Spleen (tissue), 13 donors: ENCODE results near the gene ARL13B. TPM values are rescaled to one million over a fixed set of nuclear protein-coding genes. Genes with fewer than 3 reads are reported as not detected.
A peak's percentile ranks its signal among the peaks of the same experiment; 100 is the strongest.

Experiments
- DNase-seq: peaks from one replicate; pipeline ENCODE4 v3.0.0-alpha.2; 2020
- H3K27ac ChIP-seq, 8 donors: fragments of 200-600 bp; sonication (generic) in 7 of 8; 1 replicate in 4 of 8; 2 replicates in 4 of 8; pipeline versions ENCODE4 v1.5.0 to v1.8.0; 2016 to 2021; ENCODE audit warnings: inconsistent platforms in 4 of 8, mild to moderate bottlenecking in 4 of 8, moderate library complexity in 1 of 8
- H3K27me3 ChIP-seq, 7 donors: fragments of 200-600 bp; sonication (generic) in 6 of 7; replicated peaks in 1 of 7; 1 replicate in 4 of 7; 2 replicates in 3 of 7; pipeline versions ENCODE4 v1.5.0 to v1.8.0; 2016 to 2021; ENCODE audit warnings: inconsistent platforms in 3 of 7, mild to moderate bottlenecking in 1 of 7
- H3K36me3 ChIP-seq, 6 donors: fragments of 200-600 bp; sonication (generic) in 5 of 6; 1 replicate in 4 of 6; 2 replicates in 2 of 6; pipeline versions ENCODE4 v1.5.0 to v1.8.0; 2016 to 2021; ENCODE audit warnings: inconsistent platforms in 2 of 6
- H3K4me1 ChIP-seq, 6 donors: fragments of 200-600 bp; sonication (generic) in 5 of 6; 1 replicate in 3 of 6; 2 replicates in 3 of 6; pipeline versions ENCODE4 v1.5.0 to v1.8.0; 2016 to 2021; ENCODE audit warnings: inconsistent platforms in 3 of 6
- H3K4me3 ChIP-seq, 8 donors: fragments of 200-600 bp; sonication (generic) in 7 of 8; 1 replicate in 4 of 8; 2 replicates in 4 of 8; pipeline versions ENCODE4 v1.5.0 to v1.8.0; 2016 to 2021; ENCODE audit warnings: inconsistent platforms in 4 of 8, mild to moderate bottlenecking in 4 of 8, moderate library complexity in 2 of 8
- H3K9me3 ChIP-seq, 8 donors: fragments of 200-600 bp; sonication (generic) in 7 of 8; 1 replicate in 4 of 8; 2 replicates in 4 of 8; pipeline versions ENCODE4 v1.5.0 to v1.8.0; 2016 to 2021; ENCODE audit warnings: inconsistent platforms in 4 of 8
- CTCF ChIP-seq, 11 experiments: fragments of 200-600 bp in 7 of 11; fragments of 450-650 bp in 4 of 11; sonication (generic) in 4 of 11; IDR thresholded peaks in 8 of 11; conservative IDR thresholded peaks in 3 of 11; 1 replicate in 7 of 11; 2 replicates in 4 of 11; pipeline versions ENCODE4 v1.4.0 to v1.8.0; 2016 to 2021; ENCODE audit warnings: antibody characterized with exemption in 11 of 11, inconsistent platforms in 4 of 11, mild to moderate bottlenecking in 1 of 11
- POLR2A ChIP-seq, 3 donors: fragments of 450-650 bp; IDR thresholded peaks; one replicate each; pipeline ENCODE4 v1.5.1; 2017; ENCODE audit warnings: antibody characterized with exemption in 3 of 3, mild to moderate bottlenecking in 1 of 3
- POLR2AphosphoS5 ChIP-seq, 3 donors: sonication (generic); formaldehyde crosslinking; IDR thresholded peaks; one replicate each; pipeline ENCODE4 v1.5.1; 2017; ENCODE audit warnings: antibody characterized with exemption in 3 of 3
- WGBS, 5 donors: extraction: QIAGEN DNeasy Blood & Tissue Kit in 3 of 5; methylation state at CpG; one replicate each; pipeline versions ENCODE4 v1.1.5 to v1.1.7; 2013 to 2018; 5-methylcytosine and 5-hydroxymethylcytosine counted together
- intact Hi-C: fragments of 100-400 bp; cut with DNase I; formaldehyde crosslinking; loops from one replicate; pipeline ENCODE4 v1.15.0; 2023; ENCODE audit warnings: low total_unique reads
- long read RNA-seq, 2 donors: transcript quantifications; one replicate each; lab custom pipeline, GENCODE V29; 2026
- polyA plus RNA-seq, 3 donors: library from polyadenylated mRNA; stranded (reverse); fragments of 200-250 nt; gene quantifications; one replicate each; pipeline ENCODE4 v1.2.1, GENCODE V29; 2013
- total RNA-seq, 7 donors: library from RNA; depleted of rRNA in 3 of 7; stranded (reverse); fragments of >200 nt in 3 of 7; fragmentation: NEBNext Ultra II Directional in 4 of 7; extraction: Animal tissue kit (Norgen Biotek cat#: 25700) in 4 of 7; gene quantifications; one replicate each; pipeline versions ENCODE4 v1.1.0 to v1.2.1, GENCODE V29; 2016 to 2021
- donor health status: healthy with polysubstance abuse.
- donor health status: DM: no; HTN: no; CAD: no; lungs with moderate emphysema.
- donor health status: DM: no; HTN: no; CAD: no.
- donor health status: Bipolar disorder and iron deficiency.
- donor health status: healthy.
- donor health status: DM: no; HTN: no; CAD: no.
- donor health status: DM: yes; HTN: yes; CAD: no.

Gene ARL13B
- total RNA-seq: 10 to 100 TPM in 5 of 7 donors, 1 to 10 TPM in 2; 8.9 to 15.7 (median 11.7) TPM
- 1 to 10 TPM; 3.0 to 4.2 (median 3.0) TPM for polyA plus RNA-seq
- long read RNA-seq, donor 1, partial matches to known transcripts: 0 of 2 reads
- long read RNA-seq, donor 1, other reads (novel, unspliced or antisense): 0 of 2 reads
- long read RNA-seq, donor 2, partial matches to known transcripts: 0 of 1 reads
- long read RNA-seq, donor 2, other reads (novel, unspliced or antisense): 0 of 1 reads

- DNase-seq: peak; percentile 97
- peak within 1 kb of the TSS; percentile 77 to 95 (median 92) for H3K27ac ChIP-seq
- WGBS, 5 donors: 0 to 1% (median 0%) methylated on average over 56 to 66 of the region's 66 CpGs
- TF ChIP-seq POLR2AphosphoS5 (IDR thresholded peaks at IDR 0.05) (peak; percentile 93 to 95 (median 93)), CTCF (IDR thresholded peaks at IDR 0.05 in 8 of 11, conservative IDR thresholded peaks at IDR 0.05 in 3 of 11) (no peak), POLR2A (IDR thresholded peaks at IDR 0.05) (peak in 1 of 3 donors; percentile 61)
- peak within 1 kb of the TSS; percentile 75 to 97 (median 82) for H3K4me3 ChIP-seq
- no peaks in the 10 kb centered on the region for H3K9me3 ChIP-seq
- no peaks in the 10 kb centered on the region for H3K36me3 ChIP-seq
- peaks cover 4 to 30% (median 19%) of the 10 kb centered on the region in 6 donors for H3K4me1 ChIP-seq
- intact Hi-C loops: no loop called here
- H3K27me3 ChIP-seq: no peaks in the 10 kb centered on the region
Measured at GRCh38 chr3:93979850-93980676, at the start of gene ARL13B. TSS of gene ARL13B (plus strand) at chr3:93980155. CDS start at chr3:93980424, 269 bp downstream.

GRCh38 chr3:93931597-93932229, 48.2 kb upstream of the ARL13B start:
- intact Hi-C loops: no loop called here
- DNase-seq: no peak
- no peaks in the 10 kb centered on the region for H3K27me3 ChIP-seq
- no peaks in the 10 kb centered on the region for H3K9me3 ChIP-seq
- WGBS, 5 donors: 86 to 95% (median 90%) methylated on average over 5 of the region's 5 CpGs
- TF ChIP-seq CTCF (IDR thresholded peaks at IDR 0.05 in 8 of 11, conservative IDR thresholded peaks at IDR 0.05 in 3 of 11) (no peak), POLR2A (IDR thresholded peaks at IDR 0.05) (no peak), POLR2AphosphoS5 (IDR thresholded peaks at IDR 0.05) (no peak)
- H3K4me1 ChIP-seq: no peaks in the 10 kb centered on the region
- H3K27ac ChIP-seq: no peak overlapping the region
- H3K36me3 ChIP-seq: no peaks in the 10 kb centered on the region
- H3K4me3 ChIP-seq: no peak overlapping the region

DNA sequence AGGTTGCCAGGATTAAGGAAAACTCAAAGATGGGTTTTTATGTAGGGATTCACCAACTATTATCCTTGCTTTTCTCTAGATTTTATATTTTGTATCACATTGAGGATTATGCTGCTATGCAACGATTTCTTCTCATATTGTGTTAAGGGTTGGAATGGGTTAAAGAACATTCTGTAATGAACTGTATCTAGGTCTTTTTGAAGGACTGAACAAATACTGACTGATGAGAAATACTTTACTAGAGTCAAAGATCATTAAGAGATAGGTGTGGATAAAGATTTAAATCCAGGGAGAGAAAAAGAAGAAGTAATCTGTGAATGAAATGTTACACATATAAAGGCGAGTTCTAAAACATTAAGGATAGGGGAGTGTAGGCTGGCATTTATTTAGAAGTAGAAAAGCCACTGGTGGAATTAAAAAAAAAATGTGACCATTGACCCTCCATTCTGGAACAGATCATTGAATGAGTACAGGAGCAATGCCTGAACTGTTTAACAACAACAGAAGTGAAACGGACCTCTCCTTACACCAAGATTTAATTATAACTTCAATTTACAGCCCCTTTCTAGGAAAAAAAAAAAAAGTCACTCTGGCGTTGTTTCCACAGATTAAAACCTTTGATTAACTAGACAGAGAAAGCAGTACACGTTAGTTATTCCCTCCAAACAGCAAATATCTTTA, 45.4 kb upstream of the ARL13B start:
- no peaks in the 10 kb centered on the region for H3K27me3 ChIP-seq
- 77 to 91% (median 86%) methylated on average over 5 of the region's 5 CpGs for WGBS, 5 donors

More for the DNA sequence above, 45.4 kb upstream of the ARL13B start:
- no peak overlapping the region for H3K27ac ChIP-seq
- no peaks in the 10 kb centered on the region for H3K36me3 ChIP-seq
- no peaks in the 10 kb centered on the region for H3K4me1 ChIP-seq
- H3K9me3 ChIP-seq: no peaks in the 10 kb centered on the region
- no peak for TF ChIP-seq CTCF (IDR thresholded peaks at IDR 0.05 in 8 of 11, conservative IDR thresholded peaks at IDR 0.05 in 3 of 11)
- no peak for TF ChIP-seq POLR2AphosphoS5 (IDR thresholded peaks at IDR 0.05)
- TF ChIP-seq POLR2A (IDR thresholded peaks at IDR 0.05): no peak
- DNase-seq: no peak
- intact Hi-C loops: no loop called here
- no peak overlapping the region for H3K4me3 ChIP-seq
